GM10266 (cell line): Measurements from ENCODE around the gene CTNNBL1.

Experiments
- DNase-seq: peaks from one replicate; pipeline ENCODE4 v3.0.0; 2012; ENCODE audit errors: extremely low spot score
- CTCF ChIP-seq: IDR thresholded peaks from 2 replicates; pipeline ENCODE4 v1.5.1; 2012; ENCODE audit warnings: mild to moderate bottlenecking, low read depth; ENCODE audit not compliant: control insufficient read depth, insufficient read depth; ENCODE audit errors: missing control alignments

The CTNNBL1 gene

GRCh38 chr20:37921341-37921929 lies 227.6 kb downstream of the CTNNBL1 start:
- DNase-seq = peak; percentile 75

More at GRCh38 chr20:37921341-37921929, 227.6 kb downstream of the CTNNBL1 start:
- no peak for TF ChIP-seq CTCF
